Stimulated activated CD8-positive, alpha-beta memory T cell treated with anti-CD3 and anti-CD28 coated beads, Interleukin-12 subunit alpha, Interleukin-12 subunit beta, amount 100 ng/mL, for 24 hours (primary cell): ENCODE data around the gene TPBGL.
A peak's percentile ranks its signal among the peaks of the same experiment; 100 is the strongest.
"Not testable (repeated sequence)": the region's sequence is repeated elsewhere in the genome, so short reads cannot be mapped to it uniquely, and the experiment has no call there.

ENCODE experiments used
- DNase-seq: peaks from one replicate; pipeline ENCODE4 v3.0.0-alpha.2; 2020; ENCODE audit errors: extremely low read depth

Gene TPBGL

GRCh38 chr11:75272821-75273301, 32.3 kb downstream of the TPBGL start:
- DNase-seq = no peak

GRCh38 chr11:75273411-75274391, 33.1 kb downstream of the TPBGL start:
- DNase-seq = no peak

- DNase-seq = not testable (repeated sequence)
Observed at GRCh38 chr11:75274716-75275115, 34.1 kb downstream of the TPBGL start.

- DNase-seq = peak; percentile 31
Observed at GRCh38 chr11:75275581-75275980, 35.0 kb downstream of the TPBGL start.

- DNase-seq = no peak
Observed at GRCh38 chr11:75276186-75276585, 35.6 kb downstream of the TPBGL start.

GRCh38 chr11:75276686-75277085, 36.1 kb downstream of the TPBGL start:
- DNase-seq = no peak

- no peak for DNase-seq
Observed at GRCh38 chr11:75277211-75277805, 36.7 kb downstream of the TPBGL start.

GRCh38 chr11:75277991-75278790, 37.6 kb downstream of the TPBGL start:
- no peak for DNase-seq

- DNase-seq = no peak
Observed at GRCh38 chr11:75279273-75279672, 38.7 kb downstream of the TPBGL start.

- DNase-seq = peak; percentile 21
Observed at GRCh38 chr11:75280227-75280701, 39.7 kb downstream of the TPBGL start.

- DNase-seq = no peak
Observed at GRCh38 chr11:75280770-75281468, 40.3 kb downstream of the TPBGL start.

GRCh38 chr11:75281469-75282095, 41.0 kb downstream of the TPBGL start:
- no peak for DNase-seq

- no peak for DNase-seq
Observed at GRCh38 chr11:75283391-75283931, 42.9 kb downstream of the TPBGL start.

GRCh38 chr11:75285776-75286360, 45.3 kb downstream of the TPBGL start:
- DNase-seq = no peak

- no peak for DNase-seq
Observed at GRCh38 chr11:75286826-75287465, 46.4 kb downstream of the TPBGL start.

- DNase-seq = no peak
Observed at GRCh38 chr11:75287579-75287978, 47.0 kb downstream of the TPBGL start.

- no peak for DNase-seq
Observed at GRCh38 chr11:75289511-75289760, 48.9 kb downstream of the TPBGL start.

- DNase-seq = no peak
Observed at GRCh38 chr11:75289919-75290318, 49.3 kb downstream of the TPBGL start.

GRCh38 chr11:75291741-75292140, 51.2 kb downstream of the TPBGL start:
- no peak for DNase-seq

- DNase-seq = no peak
Observed at GRCh38 chr11:75292943-75293342, 52.4 kb downstream of the TPBGL start.
